GM23338 (cell line): ENCODE measurements around the gene CKLF. TPM values are rescaled to one million over a fixed set of nuclear protein-coding genes. Genes with fewer than 3 reads are reported as not detected.

Experiments used
- ATAC-seq: fragments of 200-7000 bp; cut with Tn5 transposase; 3 replicates; pipeline ENCODE4 v1.9.1; 2020
- DNase-seq: peaks from one replicate; pipeline ENCODE4 v3.0.0-alpha.2; 2015; ENCODE audit warnings: low spot score
- H2AFZ ChIP-seq: fragments of 200-600 bp; sonication (generic); 2 replicates; pipeline ENCODE4 v1.8.0; 2016; ENCODE audit warnings: antibody characterized with exemption, mild to moderate bottlenecking, moderate library complexity
- H3F3A ChIP-seq: fragments of 200-600 bp; sonication (generic); replicated peaks from 2 replicates; pipeline ENCODE4 v1.8.0; 2017; ENCODE audit warnings: antibody characterized with exemption, mixed run types, low read depth
- H3K27ac ChIP-seq: fragments of 200-600 bp; sonication (generic); 2 replicates; pipeline ENCODE4 v1.6.1; 2016; ENCODE audit warnings: low read depth
- H3K27me3 ChIP-seq: fragments of 200-600 bp; sonication (generic); 2 replicates; pipeline ENCODE4 v1.8.0; 2016; ENCODE audit warnings: mild to moderate bottlenecking, mixed run types, moderate library complexity; ENCODE audit not compliant: insufficient read depth
- H3K36me3 ChIP-seq: fragments of 200-600 bp; sonication (generic); 2 replicates; pipeline ENCODE4 v1.8.0; 2016; ENCODE audit warnings: mild to moderate bottlenecking; ENCODE audit not compliant: insufficient read depth
- H3K4me1 ChIP-seq: fragments of 200-600 bp; sonication (generic); 2 replicates; pipeline ENCODE4 v1.8.0; 2016; ENCODE audit warnings: mild to moderate bottlenecking, moderate library complexity; ENCODE audit not compliant: insufficient read depth
- H3K4me2 ChIP-seq: fragments of 200-600 bp; sonication (generic); 2 replicates; pipeline ENCODE4 v1.7.1; 2017; ENCODE audit warnings: mixed run types
- H3K4me3 ChIP-seq: fragments of 200-600 bp; sonication (generic); 2 replicates; pipeline ENCODE4 v1.6.1; 2016; ENCODE audit warnings: mixed run types
- H3K79me2 ChIP-seq: fragments of 200-600 bp; sonication (generic); replicated peaks from 2 replicates; pipeline ENCODE4 v1.8.0; 2017; ENCODE audit warnings: mild to moderate bottlenecking; ENCODE audit not compliant: insufficient read depth
- H3K9me2 ChIP-seq: fragments of 200-600 bp; sonication (generic); 2 replicates; pipeline ENCODE4 v1.8.0; 2017; ENCODE audit not compliant: insufficient read depth
- H4K20me1 ChIP-seq: fragments of 200-600 bp; sonication (generic); replicated peaks from 2 replicates; pipeline ENCODE4 v1.8.0; 2017; ENCODE audit warnings: mild to moderate bottlenecking; ENCODE audit not compliant: insufficient read depth
- H3K27ac Mint-ChIP-seq: 2 replicates; pipeline ENCODE4 v1.8.0; 2020; ENCODE audit warnings: inconsistent platforms, mild to moderate bottlenecking, moderate library complexity, mixed read lengths
- H3K27me3 Mint-ChIP-seq: 3 replicates; pipeline ENCODE4 v1.8.0; 2022; ENCODE audit warnings: low read depth, mild to moderate bottlenecking, moderate library complexity, mixed read lengths, inconsistent platforms; ENCODE audit not compliant: insufficient read depth, poor library complexity
- H3K36me3 Mint-ChIP-seq: 3 replicates; pipeline ENCODE4 v1.8.0; 2021; ENCODE audit warnings: low read depth, mild to moderate bottlenecking, inconsistent platforms, moderate library complexity, mixed read lengths
- H3K4me1 Mint-ChIP-seq: 3 replicates; pipeline ENCODE4 v1.8.0; 2020; ENCODE audit warnings: mild to moderate bottlenecking, inconsistent platforms, mixed read lengths
- H3K4me3 Mint-ChIP-seq: 3 replicates; pipeline ENCODE4 v1.8.0; 2021; ENCODE audit warnings: moderate library complexity, mild to moderate bottlenecking, inconsistent platforms, mixed read lengths
- H3K9me3 Mint-ChIP-seq: 3 replicates; pipeline ENCODE4 v1.8.0; 2020; ENCODE audit warnings: moderate library complexity, mild to moderate bottlenecking, inconsistent platforms, mixed read lengths
- CREB1 ChIP-seq: fragments of 250-450 bp; sonication (Bioruptor Pico); IDR thresholded peaks from 2 replicates; pipeline ENCODE4 v1.5.0; 2020; ENCODE audit warnings: low read depth, mild to moderate bottlenecking, moderate library complexity
- EZH2 ChIP-seq: fragments of 200-600 bp; sonication (generic); IDR thresholded peaks from one replicate; pipeline ENCODE4 v1.8.0; 2017; ENCODE audit warnings: antibody characterized with exemption, mild to moderate bottlenecking, low read depth; ENCODE audit not compliant: unreplicated experiment
- EZH2phosphoT487 ChIP-seq: fragments of 200-600 bp; sonication (generic); IDR thresholded peaks from one replicate; pipeline ENCODE4 v1.8.1; 2018; ENCODE audit warnings: antibody characterized with exemption; ENCODE audit not compliant: unreplicated experiment
- NANOG ChIP-seq: IDR thresholded peaks from 2 replicates; pipeline ENCODE4 v1.6.1; 2016; ENCODE audit warnings: antibody characterized with exemption, borderline replicate concordance
- POLR2AphosphoS5 ChIP-seq: IDR thresholded peaks from 2 replicates; pipeline ENCODE4 v1.6.1; 2016; ENCODE audit warnings: antibody characterized with exemption, low read depth
- STAT1 ChIP-seq: IDR thresholded peaks from one replicate; pipeline ENCODE4 v1.6.1; 2016; ENCODE audit warnings: antibody characterized with exemption; ENCODE audit not compliant: unreplicated experiment
- ZNF331 ChIP-seq: fragments of 250-450 bp; sonication (Bioruptor Pico); IDR thresholded peaks from 2 replicates; pipeline ENCODE4 v1.5.0; 2020; ENCODE audit warnings: low read depth, mild to moderate bottlenecking, moderate library complexity
- polyA plus RNA-seq: library from polyadenylated mRNA; unstranded; fragments of >200 nt; fragmentation: Nextera tagmentation; extraction: Ambion mirVana; gene quantifications from 2 replicates; pipeline ENCODE4 v1.2.1, GENCODE V29; 2016
- total RNA-seq: library from RNA; depleted of rRNA; stranded (reverse); fragments of >200 nt; shearing (Covaris generic); gene quantifications from 2 replicates; pipeline ENCODE4 v1.2.3, GENCODE V29; 2014
- TF ChIP-seq, protein P1 (sequence below): fragments of 250-450 bp; sonication (Bioruptor Pico); IDR thresholded peaks from 2 replicates; pipeline ENCODE4 v1.5.0; 2020; ENCODE audit warnings: mild to moderate bottlenecking, moderate library complexity
- TF ChIP-seq, protein P2 (sequence below): IDR thresholded peaks from 2 replicates; pipeline ENCODE4 v1.6.1; 2016; ENCODE audit warnings: antibody characterized with exemption

Gene CKLF
- total and polyA plus RNA-seq, 2 experiments from 2014 or later: 25.5 to 60.0 TPM

DNA sequence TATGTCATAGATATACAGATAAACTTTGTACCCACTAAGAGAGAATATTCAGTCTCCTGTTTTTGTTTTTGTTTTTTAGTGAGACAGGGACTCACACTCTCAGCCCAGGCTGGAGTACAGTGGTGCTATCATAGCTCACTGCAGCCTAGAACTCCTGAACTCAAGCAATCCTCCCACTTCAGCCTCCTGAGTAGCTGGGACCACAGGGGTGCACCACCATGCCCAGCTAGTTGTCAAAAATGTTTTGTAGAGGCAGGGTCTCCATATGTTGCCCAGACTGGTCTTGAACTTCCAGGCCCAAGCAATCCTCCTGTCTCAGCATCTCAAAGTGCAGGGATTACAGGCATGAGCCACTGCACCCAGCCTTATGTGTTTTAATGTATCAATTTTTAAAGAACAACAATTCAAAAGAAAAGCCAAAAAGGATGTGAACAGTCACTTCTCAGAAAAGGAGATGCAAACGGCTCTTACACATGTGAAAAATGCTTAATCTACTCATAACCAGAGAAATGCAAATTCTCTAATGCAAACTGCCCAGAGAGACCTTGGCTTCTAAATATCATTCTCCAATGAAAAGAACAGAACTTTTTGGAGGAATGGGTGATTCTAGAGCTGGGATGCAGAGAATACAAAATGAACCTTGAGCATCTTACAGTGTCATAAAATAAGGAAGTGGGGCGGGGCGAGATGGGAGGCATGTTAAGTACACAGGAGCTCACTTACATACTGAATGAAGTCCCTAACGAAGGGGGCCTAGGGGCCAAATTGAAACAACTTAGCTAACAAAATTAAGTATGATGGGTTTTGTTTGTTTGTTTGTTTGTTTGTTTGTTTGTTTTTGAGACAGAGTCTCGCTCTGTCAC is 44.8 kb downstream of the CKLF start:
- Histone ChIP-seq H3K4me1 (no peaks in the 10 kb centered on the region), H3K4me2 (no peak overlapping the region), H3K27ac (no peak overlapping the region), H3K36me3 (no peaks in the 10 kb centered on the region), H3F3A (no peaks in the 10 kb centered on the region), H3K27me3 (no peaks in the 10 kb centered on the region), H4K20me1 (no peaks in the 10 kb centered on the region), H3K79me2 (no peaks in the 10 kb centered on the region), H3K9me2 (no peaks in the 10 kb centered on the region), H3K4me3 (no peak overlapping the region), H2AFZ (no peak overlapping the region)
- peaks cover 10% of the 10 kb centered on the region for H3K9me3 Mint-ChIP-seq
- no peak for TF ChIP-seq POLR2AphosphoS5
- TF ChIP-seq, protein P1, sequence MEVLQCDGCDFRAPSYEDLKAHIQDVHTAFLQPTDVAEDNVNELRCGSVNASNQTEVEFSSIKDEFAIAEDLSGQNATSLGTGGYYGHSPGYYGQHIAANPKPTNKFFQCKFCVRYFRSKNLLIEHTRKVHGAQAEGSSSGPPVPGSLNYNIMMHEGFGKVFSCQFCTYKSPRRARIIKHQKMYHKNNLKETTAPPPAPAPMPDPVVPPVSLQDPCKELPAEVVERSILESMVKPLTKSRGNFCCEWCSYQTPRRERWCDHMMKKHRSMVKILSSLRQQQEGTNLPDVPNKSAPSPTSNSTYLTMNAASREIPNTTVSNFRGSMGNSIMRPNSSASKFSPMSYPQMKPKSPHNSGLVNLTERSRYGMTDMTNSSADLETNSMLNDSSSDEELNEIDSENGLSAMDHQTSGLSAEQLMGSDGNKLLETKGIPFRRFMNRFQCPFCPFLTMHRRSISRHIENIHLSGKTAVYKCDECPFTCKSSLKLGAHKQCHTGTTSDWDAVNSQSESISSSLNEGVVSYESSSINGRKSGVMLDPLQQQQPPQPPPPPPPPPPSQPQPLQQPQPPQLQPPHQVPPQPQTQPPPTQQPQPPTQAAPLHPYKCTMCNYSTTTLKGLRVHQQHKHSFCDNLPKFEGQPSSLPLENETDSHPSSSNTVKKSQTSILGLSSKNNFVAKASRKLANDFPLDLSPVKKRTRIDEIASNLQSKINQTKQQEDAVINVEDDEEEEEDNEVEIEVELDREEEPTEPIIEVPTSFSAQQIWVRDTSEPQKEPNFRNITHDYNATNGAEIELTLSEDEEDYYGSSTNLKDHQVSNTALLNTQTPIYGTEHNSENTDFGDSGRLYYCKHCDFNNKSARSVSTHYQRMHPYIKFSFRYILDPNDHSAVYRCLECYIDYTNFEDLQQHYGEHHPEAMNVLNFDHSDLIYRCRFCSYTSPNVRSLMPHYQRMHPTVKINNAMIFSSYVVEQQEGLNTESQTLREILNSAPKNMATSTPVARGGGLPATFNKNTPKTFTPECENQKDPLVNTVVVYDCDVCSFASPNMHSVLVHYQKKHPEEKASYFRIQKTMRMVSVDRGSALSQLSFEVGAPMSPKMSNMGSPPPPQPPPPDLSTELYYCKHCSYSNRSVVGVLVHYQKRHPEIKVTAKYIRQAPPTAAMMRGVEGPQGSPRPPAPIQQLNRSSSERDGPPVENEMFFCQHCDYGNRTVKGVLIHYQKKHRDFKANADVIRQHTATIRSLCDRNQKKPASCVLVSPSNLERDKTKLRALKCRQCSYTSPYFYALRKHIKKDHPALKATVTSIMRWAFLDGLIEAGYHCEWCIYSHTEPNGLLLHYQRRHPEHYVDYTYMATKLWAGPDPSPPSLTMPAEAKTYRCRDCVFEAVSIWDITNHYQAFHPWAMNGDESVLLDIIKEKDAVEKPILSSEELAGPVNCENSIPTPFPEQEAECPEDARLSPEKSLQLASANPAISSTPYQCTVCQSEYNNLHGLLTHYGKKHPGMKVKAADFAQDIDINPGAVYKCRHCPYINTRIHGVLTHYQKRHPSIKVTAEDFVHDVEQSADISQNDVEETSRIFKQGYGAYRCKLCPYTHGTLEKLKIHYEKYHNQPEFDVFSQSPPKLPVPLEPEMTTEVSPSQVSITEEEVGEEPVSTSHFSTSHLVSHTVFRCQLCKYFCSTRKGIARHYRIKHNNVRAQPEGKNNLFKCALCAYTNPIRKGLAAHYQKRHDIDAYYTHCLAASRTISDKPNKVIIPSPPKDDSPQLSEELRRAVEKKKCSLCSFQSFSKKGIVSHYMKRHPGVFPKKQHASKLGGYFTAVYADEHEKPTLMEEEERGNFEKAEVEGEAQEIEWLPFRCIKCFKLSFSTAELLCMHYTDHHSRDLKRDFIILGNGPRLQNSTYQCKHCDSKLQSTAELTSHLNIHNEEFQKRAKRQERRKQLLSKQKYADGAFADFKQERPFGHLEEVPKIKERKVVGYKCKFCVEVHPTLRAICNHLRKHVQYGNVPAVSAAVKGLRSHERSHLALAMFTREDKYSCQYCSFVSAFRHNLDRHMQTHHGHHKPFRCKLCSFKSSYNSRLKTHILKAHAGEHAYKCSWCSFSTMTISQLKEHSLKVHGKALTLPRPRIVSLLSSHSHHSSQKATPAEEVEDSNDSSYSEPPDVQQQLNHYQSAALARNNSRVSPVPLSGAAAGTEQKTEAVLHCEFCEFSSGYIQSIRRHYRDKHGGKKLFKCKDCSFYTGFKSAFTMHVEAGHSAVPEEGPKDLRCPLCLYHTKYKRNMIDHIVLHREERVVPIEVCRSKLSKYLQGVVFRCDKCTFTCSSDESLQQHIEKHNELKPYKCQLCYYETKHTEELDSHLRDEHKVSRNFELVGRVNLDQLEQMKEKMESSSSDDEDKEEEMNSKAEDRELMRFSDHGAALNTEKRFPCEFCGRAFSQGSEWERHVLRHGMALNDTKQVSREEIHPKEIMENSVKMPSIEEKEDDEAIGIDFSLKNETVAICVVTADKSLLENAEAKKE: no peak
- TF ChIP-seq, protein P2, sequence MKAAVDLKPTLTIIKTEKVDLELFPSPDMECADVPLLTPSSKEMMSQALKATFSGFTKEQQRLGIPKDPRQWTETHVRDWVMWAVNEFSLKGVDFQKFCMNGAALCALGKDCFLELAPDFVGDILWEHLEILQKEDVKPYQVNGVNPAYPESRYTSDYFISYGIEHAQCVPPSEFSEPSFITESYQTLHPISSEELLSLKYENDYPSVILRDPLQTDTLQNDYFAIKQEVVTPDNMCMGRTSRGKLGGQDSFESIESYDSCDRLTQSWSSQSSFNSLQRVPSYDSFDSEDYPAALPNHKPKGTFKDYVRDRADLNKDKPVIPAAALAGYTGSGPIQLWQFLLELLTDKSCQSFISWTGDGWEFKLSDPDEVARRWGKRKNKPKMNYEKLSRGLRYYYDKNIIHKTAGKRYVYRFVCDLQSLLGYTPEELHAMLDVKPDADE: no peak
- ATAC-seq (no peak), DNase-seq (no peak)
- no peak overlapping the region for H3K27ac Mint-ChIP-seq
- H3K27me3 Mint-ChIP-seq: peaks cover 9% of the 10 kb centered on the region
- peaks cover 6% of the 10 kb centered on the region; the same call in 2 of the 3 replicates for H3K36me3 Mint-ChIP-seq
- no peaks in the 10 kb centered on the region for H3K4me1 Mint-ChIP-seq
- no peak overlapping the region for H3K4me3 Mint-ChIP-seq

DNA sequence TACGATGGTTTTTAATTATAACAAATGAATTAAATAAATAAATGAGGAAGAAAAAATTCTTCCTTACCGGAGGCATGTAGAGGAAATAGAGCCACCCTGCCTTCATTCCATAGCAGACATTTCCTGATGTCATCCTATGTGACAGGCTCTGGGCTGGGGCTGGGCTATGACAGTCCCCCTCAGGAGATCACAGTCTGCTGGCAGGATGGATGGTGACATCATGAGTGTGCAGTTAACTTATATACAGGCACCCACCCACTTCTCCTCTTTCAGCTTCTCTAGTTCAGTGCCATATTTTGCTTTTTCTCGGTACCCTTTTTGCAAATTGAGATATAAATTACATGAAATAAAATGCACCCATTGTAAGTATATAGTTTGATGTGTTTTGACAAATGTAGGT is 45.7 kb downstream of the CKLF start:
- no peak overlapping the region for H3K4me2 ChIP-seq
- H4K20me1 ChIP-seq: no peaks in the 10 kb centered on the region
- Mint-ChIP-seq H3K9me3 (peaks cover 10% of the 10 kb centered on the region), H3K4me1 (peaks cover 4% of the 10 kb centered on the region), H3K36me3 (peaks cover 9% of the 10 kb centered on the region; the same call in 2 of the 3 replicates), H3K4me3 (no peak overlapping the region), H3K27ac (no peak overlapping the region), H3K27me3 (peaks cover 12% of the 10 kb centered on the region)
- no peak overlapping the region for H3K4me3 ChIP-seq
- peaks cover 5% of the 10 kb centered on the region for H3K27me3 ChIP-seq
- H3K4me1 ChIP-seq: no peaks in the 10 kb centered on the region; the same call in 1 of the 2 replicates
- no peak overlapping the region for H2AFZ ChIP-seq
- no peak for DNase-seq
- H3K27ac ChIP-seq: no peak overlapping the region
- H3K36me3 ChIP-seq: no peaks in the 10 kb centered on the region
- H3K79me2 ChIP-seq: no peaks in the 10 kb centered on the region
- H3F3A ChIP-seq: no peaks in the 10 kb centered on the region
- ATAC-seq: no peak
- H3K9me2 ChIP-seq: no peaks in the 10 kb centered on the region
- TF ChIP-seq EZH2: no peak
- TF ChIP-seq, protein P2: no peak
- TF ChIP-seq EZH2phosphoT487: no peak
- no peak for TF ChIP-seq STAT1
- TF ChIP-seq ZNF331 (CRISPR knock-in tag): no peak
- TF ChIP-seq CREB1 (CRISPR knock-in tag): no peak
- no peak for TF ChIP-seq NANOG
